HepG2 (cell line): ENCODE results near the gene UBTF. TPM values are rescaled to one million over a fixed set of nuclear protein-coding genes. Genes with fewer than 3 reads are reported as not detected.

Experiments
- ARID4A ChIP-seq: sonication (generic); formaldehyde crosslinking; IDR thresholded peaks from 2 replicates; pipeline ENCODE4 v1.5.0; 2020; ENCODE audit warnings: mild to moderate bottlenecking, missing genetic modification reagents, borderline replicate concordance
- BCL6 ChIP-seq: IDR thresholded peaks from 2 replicates; pipeline ENCODE4 v1.6.1; 2016; ENCODE audit warnings: missing genetic modification reagents, missing compliant biosample characterization
- CENPX ChIP-seq: sonication (generic); formaldehyde crosslinking; IDR thresholded peaks from 2 replicates; pipeline ENCODE4 v1.9.0; 2021; ENCODE audit warnings: mild to moderate bottlenecking, missing genetic modification reagents, moderate library complexity
- DNMT1 ChIP-seq: sonication (generic); formaldehyde crosslinking; IDR thresholded peaks from 2 replicates; pipeline ENCODE4 v1.5.1; 2020; ENCODE audit warnings: mild to moderate bottlenecking, missing genetic modification reagents
- GMEB2 ChIP-seq: IDR thresholded peaks from 2 replicates; pipeline ENCODE4 v1.6.1; 2016; ENCODE audit warnings: missing biosample characterization, missing genetic modification reagents, low read depth
- HDAC6 ChIP-seq: fragments of 200-600 bp; sonication (generic); IDR thresholded peaks from 2 replicates; pipeline ENCODE4 v1.7.0; 2017; ENCODE audit warnings: mild to moderate bottlenecking, antibody characterized with exemption, low read length, low read depth
- HNRNPLL ChIP-seq: fragments of 200-400 bp; formaldehyde crosslinking; IDR thresholded peaks from 2 replicates; pipeline ENCODE4 v1.6.1; 2017; ENCODE audit warnings: mild to moderate bottlenecking, low read depth, low read length; ENCODE audit not compliant: poor library complexity, severe bottlenecking
- IKZF4 ChIP-seq: sonication (generic); formaldehyde crosslinking; IDR thresholded peaks from 2 replicates; pipeline ENCODE4 v1.5.1; 2020; ENCODE audit warnings: borderline replicate concordance, mild to moderate bottlenecking, low read depth, missing genetic modification reagents; ENCODE audit errors: not compliant biosample characterization
- KLF11 ChIP-seq: IDR thresholded peaks from 2 replicates; pipeline ENCODE4 v1.6.1; 2016; ENCODE audit warnings: missing compliant biosample characterization
- KMT2B ChIP-seq: IDR thresholded peaks from 2 replicates; pipeline ENCODE4 v1.6.1; 2016; ENCODE audit warnings: missing genetic modification reagents, missing compliant biosample characterization
- MEIS2 ChIP-seq: sonication (generic); formaldehyde crosslinking; IDR thresholded peaks from 2 replicates; pipeline ENCODE4 v1.9.0; 2021; ENCODE audit warnings: mild to moderate bottlenecking, missing genetic modification reagents
- MXD1 ChIP-seq: sonication (generic); formaldehyde crosslinking; IDR thresholded peaks from 2 replicates; pipeline ENCODE4 v1.4.0; 2020; ENCODE audit warnings: mild to moderate bottlenecking, missing genetic modification reagents
- NFE2L2 ChIP-seq: fragments of 150-350 bp; IDR thresholded peaks from 2 replicates; pipeline ENCODE4 v1.6.1; 2014; ENCODE audit warnings: low read length
- SAP130 ChIP-seq: IDR thresholded peaks from 2 replicates; pipeline ENCODE4 v1.6.1; 2016; ENCODE audit warnings: low read depth
- SSRP1 ChIP-seq: IDR thresholded peaks from 2 replicates; pipeline ENCODE4 v1.6.1; 2016; ENCODE audit warnings: control low read depth
- TSC22D2 ChIP-seq: sonication (generic); formaldehyde crosslinking; IDR thresholded peaks from 2 replicates; pipeline ENCODE4 v1.5.1; 2020; ENCODE audit warnings: missing genetic modification reagents, mild to moderate bottlenecking, borderline replicate concordance
- ZBTB38 ChIP-seq: sonication (generic); formaldehyde crosslinking; IDR thresholded peaks from 2 replicates; pipeline ENCODE4 v1.5.1; 2020; ENCODE audit warnings: mild to moderate bottlenecking, missing genetic modification reagents
- ZNF362 ChIP-seq: sonication (generic); formaldehyde crosslinking; IDR thresholded peaks from 2 replicates; pipeline ENCODE4 v1.4.0; 2020; ENCODE audit warnings: missing genetic modification reagents, mild to moderate bottlenecking, borderline replicate concordance
- ZNF749 ChIP-seq: sonication (generic); formaldehyde crosslinking; IDR thresholded peaks from 2 replicates; pipeline ENCODE4 v1.8.0; 2022; ENCODE audit warnings: mild to moderate bottlenecking, missing genetic modification reagents, moderate library complexity, borderline replicate concordance
- ZSCAN5A ChIP-seq: sonication (generic); formaldehyde crosslinking; IDR thresholded peaks from 2 replicates; pipeline ENCODE4 v1.8.0; 2022; ENCODE audit warnings: mild to moderate bottlenecking, missing genetic modification reagents, borderline replicate concordance
- polyA plus RNA-seq, 8 experiments: library from polyadenylated mRNA; depleted of rRNA in 3 of 8; stranded (reverse) in 7 of 8; unstranded in 1 of 8; fragments of >200 nt; fragmentation: Illumina TruSeq in 4 of 8; extraction: Trizol in 4 of 8; gene quantifications; 2 replicates each; pipeline versions ENCODE4 v1.2.1 to v1.2.3, GENCODE V29; 2011 to 2016; ENCODE audit warnings: low read depth in 4 of 8, missing spikeins in 1 of 8, mixed read lengths in 1 of 8; ENCODE audit not compliant: insufficient read depth in 1 of 8
- total RNA-seq, 5 experiments: library from RNA; depleted of rRNA; stranded (reverse); fragments of >200 nt; fragmentation: Illumina TruSeq; extraction: Trizol; gene quantifications; 2 replicates each; pipeline ENCODE4 v1.2.3, GENCODE V29; 2016; ENCODE audit warnings: low read depth in 1 of 5

Gene UBTF
- total and polyA plus RNA-seq, 2 of the 13 experiments (the other 11 are each of a cell fraction or from before 2014, with no cell fraction given), result 15.2 to 60.9 TPM

- 0 out of 2 replicates have a peak, but pooled peaks have one; percentile 5 for TF ChIP-seq MXD1 (CRISPR knock-in tag)
- no peak for TF ChIP-seq KLF11 (CRISPR knock-in tag)
- TF ChIP-seq NFE2L2, result no peak
- peak; percentile 74 for TF ChIP-seq SAP130 (CRISPR knock-in tag)
- no peak for TF ChIP-seq IKZF4 (CRISPR knock-in tag)
- TF ChIP-seq ZBTB38 (CRISPR knock-in tag), result no peak
- no peak for TF ChIP-seq DNMT1 (CRISPR knock-in tag)
- no peak for TF ChIP-seq HDAC6
- TF ChIP-seq CENPX (CRISPR knock-in tag), result no peak
- no peak for TF ChIP-seq TSC22D2 (CRISPR knock-in tag)
- TF ChIP-seq BCL6 (CRISPR knock-in tag), result 0 out of 2 replicates have a peak, but pooled peaks have one; percentile 6
- peak; percentile 90 for TF ChIP-seq HNRNPLL
- no peak for TF ChIP-seq SSRP1 (CRISPR knock-in tag)
- 0 out of 2 replicates have a peak, but pooled peaks have one; percentile 41 for TF ChIP-seq MEIS2 (CRISPR knock-in tag)
- TF ChIP-seq GMEB2, result 0 out of 2 replicates have a peak, but pooled peaks have one; percentile 62
- no peak for TF ChIP-seq ZNF749 (CRISPR knock-in tag)
- TF ChIP-seq ZNF362 (CRISPR knock-in tag), result no peak
- no peak; the same call in 1 of the 2 replicates for TF ChIP-seq ARID4A (CRISPR knock-in tag)
- TF ChIP-seq ZSCAN5A (CRISPR knock-in tag), result no peak
- TF ChIP-seq KMT2B (CRISPR knock-in tag), result no peak
Measured at GRCh38 chr17:44199553-44200477, 19.7 kb downstream of the UBTF start, which contains the start of gene ATXN7L3 (continued).
